HG03025 (cell line): ENCODE data around the gene CACUL1.
"Not testable (repeated sequence)": the region's sequence is repeated elsewhere in the genome, so short reads cannot be mapped to it uniquely, and the experiment has no call there.

Experiments
- ATAC-seq: cut with Tn5 transposase; IDR thresholded peaks from one replicate; pipeline ENCODE4 v1.9.1; 2021; ENCODE audit warnings: mild to moderate bottlenecking, moderate library complexity; ENCODE audit not compliant: unreplicated experiment, low FRiP score

The CACUL1 gene

GRCh38 chr10:118692872-118693271 is 61.9 kb downstream of the CACUL1 start:
- ATAC-seq: no peak

- no peak for ATAC-seq
These were observed 65.5 kb downstream of the CACUL1 start for GRCh38 chr10:118689070-118689858.

- ATAC-seq: no peak
These were observed 67.3 kb downstream of the CACUL1 start for GRCh38 chr10:118687472-118687871.

- ATAC-seq: no peak
These were observed 72.2 kb downstream of the CACUL1 start for GRCh38 chr10:118682533-118682932.

- ATAC-seq: no peak
These were observed 74.6 kb downstream of the CACUL1 start for GRCh38 chr10:118680197-118680596.

- ATAC-seq: no peak
These were observed 80.4 kb downstream of the CACUL1 start for GRCh38 chr10:118674226-118674919.

GRCh38 chr10:118672766-118673715 is 81.7 kb downstream of the CACUL1 start:
- no peak for ATAC-seq

GRCh38 chr10:118672153-118672552 is 82.6 kb downstream of the CACUL1 start:
- no peak for ATAC-seq

GRCh38 chr10:118671221-118671620 is 83.5 kb downstream of the CACUL1 start:
- ATAC-seq: not testable (repeated sequence)

GRCh38 chr10:118670472-118671124 is 84.2 kb downstream of the CACUL1 start:
- no peak for ATAC-seq

GRCh38 chr10:118669835-118670234 is 84.9 kb downstream of the CACUL1 start:
- ATAC-seq: no peak

GRCh38 chr10:118669020-118669791 is 85.6 kb downstream of the CACUL1 start:
- no peak for ATAC-seq

- ATAC-seq: no peak
These were observed 86.4 kb downstream of the CACUL1 start for GRCh38 chr10:118668228-118668952.

GRCh38 chr10:118667732-118668131 is 87.0 kb downstream of the CACUL1 start:
- no peak for ATAC-seq

GRCh38 chr10:118666350-118666749 is 88.4 kb downstream of the CACUL1 start:
- no peak for ATAC-seq

GRCh38 chr10:118664321-118664720 is 90.4 kb downstream of the CACUL1 start:
- no peak for ATAC-seq

- ATAC-seq: no peak
These were observed 91.6 kb downstream of the CACUL1 start for GRCh38 chr10:118663176-118663575.

- no peak for ATAC-seq
These were observed 92.3 kb downstream of the CACUL1 start for GRCh38 chr10:118662228-118663035.
